Spleen (tissue), 7 donors: ENCODE data around the gene SLC1A5.

Experiments used
- POLR2A ChIP-seq, 3 donors: fragments of 450-650 bp; IDR thresholded peaks; one replicate each; pipeline ENCODE4 v1.5.1; 2017; ENCODE audit warnings: antibody characterized with exemption in 3 of 3, mild to moderate bottlenecking in 1 of 3
- TF ChIP-seq, protein P1 (sequence below), 11 experiments: fragments of 200-600 bp in 7 of 11; fragments of 450-650 bp in 4 of 11; sonication (generic) in 4 of 11; IDR thresholded peaks in 8 of 11; conservative IDR thresholded peaks in 3 of 11; 1 replicate in 7 of 11; 2 replicates in 4 of 11; pipeline versions ENCODE4 v1.4.0 to v1.8.0; 2016 to 2021; ENCODE audit warnings: antibody characterized with exemption in 11 of 11, inconsistent platforms in 4 of 11, mild to moderate bottlenecking in 1 of 11
- donor health status: DM: no; HTN: no; CAD: no; lungs with moderate emphysema.
- donor health status: DM: no; HTN: no; CAD: no.
- donor health status: DM: no; HTN: no; CAD: no.

DNA sequence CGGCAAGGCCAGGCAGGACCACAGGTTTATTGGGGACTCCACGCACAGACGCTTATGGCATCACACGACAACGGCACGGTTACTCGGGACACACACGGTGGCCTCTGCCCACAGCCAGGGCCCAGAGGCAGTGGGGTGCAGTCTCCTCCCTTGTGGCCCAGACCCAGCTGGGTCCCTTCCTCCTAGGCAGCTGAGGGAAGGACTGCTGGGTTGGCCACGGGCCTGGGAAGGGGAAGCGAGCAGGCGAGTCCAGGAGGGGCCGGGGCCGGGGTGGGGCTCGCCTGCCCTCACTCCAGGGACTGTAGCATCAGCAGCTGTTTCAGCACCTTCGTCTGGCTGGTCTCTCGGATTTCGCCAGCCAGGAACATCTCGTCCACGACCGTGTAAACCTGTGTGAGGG lies 49.8 kb upstream of the SLC1A5 start:
- TF ChIP-seq, protein P1, sequence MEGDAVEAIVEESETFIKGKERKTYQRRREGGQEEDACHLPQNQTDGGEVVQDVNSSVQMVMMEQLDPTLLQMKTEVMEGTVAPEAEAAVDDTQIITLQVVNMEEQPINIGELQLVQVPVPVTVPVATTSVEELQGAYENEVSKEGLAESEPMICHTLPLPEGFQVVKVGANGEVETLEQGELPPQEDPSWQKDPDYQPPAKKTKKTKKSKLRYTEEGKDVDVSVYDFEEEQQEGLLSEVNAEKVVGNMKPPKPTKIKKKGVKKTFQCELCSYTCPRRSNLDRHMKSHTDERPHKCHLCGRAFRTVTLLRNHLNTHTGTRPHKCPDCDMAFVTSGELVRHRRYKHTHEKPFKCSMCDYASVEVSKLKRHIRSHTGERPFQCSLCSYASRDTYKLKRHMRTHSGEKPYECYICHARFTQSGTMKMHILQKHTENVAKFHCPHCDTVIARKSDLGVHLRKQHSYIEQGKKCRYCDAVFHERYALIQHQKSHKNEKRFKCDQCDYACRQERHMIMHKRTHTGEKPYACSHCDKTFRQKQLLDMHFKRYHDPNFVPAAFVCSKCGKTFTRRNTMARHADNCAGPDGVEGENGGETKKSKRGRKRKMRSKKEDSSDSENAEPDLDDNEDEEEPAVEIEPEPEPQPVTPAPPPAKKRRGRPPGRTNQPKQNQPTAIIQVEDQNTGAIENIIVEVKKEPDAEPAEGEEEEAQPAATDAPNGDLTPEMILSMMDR (IDR thresholded peaks at IDR 0.05 in 8 of 11, conservative IDR thresholded peaks at IDR 0.05 in 3 of 11): no peak
- TF ChIP-seq POLR2A (IDR thresholded peaks at IDR 0.05): no peak
